ENCODE data around the gene HAPLN3. TPM values are rescaled to one million over a fixed set of nuclear protein-coding genes. Genes with fewer than 3 reads are reported as not detected.

HAPLN3 gene
- total RNA-seq, 1 experiment from 2014 or later: 42.4 TPM

GRCh38 chr15:88859550-88859949, 35.8 kb downstream of the HAPLN3 start:
- H3K27me3 ChIP-seq (ENCODE audit: insufficient read depth, low read length): no peaks in the 10 kb centered on the region
- H2BK12ac ChIP-seq (ENCODE audit: insufficient read length, low read depth, low read length): no peak overlapping the region
- no peak overlapping the region for H2AFZ ChIP-seq (ENCODE audit: low read length)
- no peak overlapping the region for H3K14ac ChIP-seq (ENCODE audit: insufficient read depth, low read length)
- H3K4me1 ChIP-seq (ENCODE audit: insufficient read depth, low read length): no peaks in the 10 kb centered on the region
- H3K4ac ChIP-seq (ENCODE audit: low read depth, low read length): no peak overlapping the region
- no peak for TF ChIP-seq CTCF (conservative IDR thresholded peaks at IDR 0.05)
- H3K56ac ChIP-seq (ENCODE audit: insufficient read length, low read depth, low read length): no peak overlapping the region
- no peak overlapping the region for H3K4me2 ChIP-seq (ENCODE audit: insufficient read depth, insufficient read length, low read length)
- no peaks in the 10 kb centered on the region for H3K23me2 ChIP-seq (ENCODE audit: insufficient read length, low read depth, low read length, poor library complexity, severe bottlenecking)
- H3K9me3 ChIP-seq (ENCODE audit: control insufficient read depth, low read depth, low read length): peaks cover 3% of the 10 kb centered on the region
- no peak overlapping the region for H3K4me3 Mint-ChIP-seq
- peaks cover 6 to 7% of the 10 kb centered on the region in 2 experiments for H3K9me3 Mint-ChIP-seq
- H2BK5ac ChIP-seq (ENCODE audit: insufficient read length, low read length): no peak overlapping the region
- no peak overlapping the region for H2AK5ac ChIP-seq (ENCODE audit: insufficient read length, low read length)
- H4K20me1 ChIP-seq (ENCODE audit: control insufficient read depth, insufficient read depth, insufficient read length): no peaks in the 10 kb centered on the region
- no peak overlapping the region for H3K27ac Mint-ChIP-seq
- no peak overlapping the region for H3K9ac ChIP-seq (ENCODE audit: extremely low read depth, insufficient read length, low read length)
- no peak overlapping the region for H4K91ac ChIP-seq (ENCODE audit: insufficient read length, low read depth, low read length)
- no peak overlapping the region for H2BK15ac ChIP-seq (ENCODE audit: low read depth, low read length)
- no peak overlapping the region for H4K8ac ChIP-seq (replicated peaks; ENCODE audit: insufficient read length, low read depth, low read length)
- no peaks in the 10 kb centered on the region for H3K79me2 ChIP-seq (ENCODE audit: insufficient read depth, low read length)
- no peak overlapping the region for H2BK20ac ChIP-seq (ENCODE audit: low read depth, low read length, poor library complexity, severe bottlenecking)
- H3K4me1 Mint-ChIP-seq: no peaks in the 10 kb centered on the region
- no peaks in the 10 kb centered on the region for H3K79me1 ChIP-seq (ENCODE audit: insufficient read depth, low read depth, low read length, poor library complexity, severe bottlenecking)
- H3K27ac ChIP-seq (ENCODE audit: insufficient read length, low read depth, low read length): no peak overlapping the region
- no peak for DNase-seq
- H3T11ph ChIP-seq (ENCODE audit: low read length): no peak overlapping the region
- H3K36me3 Mint-ChIP-seq (ENCODE audit: insufficient read depth in 1 of 3, low read depth in 3 of 3): peaks cover 0 to 6% (median 3%) of the 10 kb centered on the region in 3 experiments; a peak in 3 of 7 replicates
- no peak overlapping the region for H4K5ac ChIP-seq (ENCODE audit: insufficient read length, low read depth, low read length)
- no CpG with 5 or more reads among the region's 7 CpGs for WGBS (ENCODE audit: extremely low coverage, insufficient read length, low lambda C conversion rate)
- H2BK120ac ChIP-seq (ENCODE audit: low read depth, low read length, poor library complexity, severe bottlenecking): no peak overlapping the region
- peaks cover 25% of the 10 kb centered on the region for H3K27me3 Mint-ChIP-seq (ENCODE audit: low read depth)
- no peak overlapping the region for H3K23ac ChIP-seq (ENCODE audit: insufficient read length, low read depth, low read length)
- H3K18ac ChIP-seq (ENCODE audit: insufficient read length, low read depth, low read length): no peak overlapping the region
